ENCODE results near the gene TTLL12. TPM values are rescaled to one million over a fixed set of nuclear protein-coding genes. Genes with fewer than 3 reads are reported as not detected.

Gene TTLL12
- total and polyA plus RNA-seq, 2 experiments from 2014 or later: 46.7 to 147 TPM

DNA sequence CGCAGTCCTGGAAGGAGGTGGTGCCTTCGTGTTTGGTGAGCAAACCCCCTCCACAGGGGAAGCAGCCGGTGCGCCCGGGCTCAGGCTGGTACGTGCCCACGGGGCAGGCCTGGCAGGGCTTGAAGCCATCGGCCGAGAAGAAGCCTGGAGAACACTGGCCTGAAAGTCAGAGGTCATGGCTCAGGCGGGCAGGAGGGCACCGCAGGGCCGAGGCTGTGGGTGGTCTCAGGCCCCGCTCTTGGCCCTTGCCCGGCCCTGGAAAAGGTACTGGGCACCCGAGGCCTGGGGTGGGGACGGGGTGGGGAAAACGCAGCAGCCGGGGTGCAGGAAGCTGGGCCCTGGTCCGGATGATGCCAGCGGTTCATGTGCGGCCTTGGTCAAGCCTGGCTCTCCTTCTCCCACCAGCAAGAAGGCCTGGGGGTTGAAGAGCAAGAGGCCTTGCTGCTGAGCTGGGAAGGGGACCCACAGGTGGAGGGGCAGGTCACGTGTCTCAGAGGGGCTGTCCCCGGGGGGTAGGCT lies 25.6 kb upstream of the TTLL12 start (continued):
- TF ChIP-seq STAT1 (IDR thresholded peaks at IDR 0.05; ENCODE audit: unreplicated experiment) (no peak), ZNF114 (CRISPR knock-in tag; IDR thresholded peaks at IDR 0.05) (no peak)
- TF ChIP-seq, protein P1, sequence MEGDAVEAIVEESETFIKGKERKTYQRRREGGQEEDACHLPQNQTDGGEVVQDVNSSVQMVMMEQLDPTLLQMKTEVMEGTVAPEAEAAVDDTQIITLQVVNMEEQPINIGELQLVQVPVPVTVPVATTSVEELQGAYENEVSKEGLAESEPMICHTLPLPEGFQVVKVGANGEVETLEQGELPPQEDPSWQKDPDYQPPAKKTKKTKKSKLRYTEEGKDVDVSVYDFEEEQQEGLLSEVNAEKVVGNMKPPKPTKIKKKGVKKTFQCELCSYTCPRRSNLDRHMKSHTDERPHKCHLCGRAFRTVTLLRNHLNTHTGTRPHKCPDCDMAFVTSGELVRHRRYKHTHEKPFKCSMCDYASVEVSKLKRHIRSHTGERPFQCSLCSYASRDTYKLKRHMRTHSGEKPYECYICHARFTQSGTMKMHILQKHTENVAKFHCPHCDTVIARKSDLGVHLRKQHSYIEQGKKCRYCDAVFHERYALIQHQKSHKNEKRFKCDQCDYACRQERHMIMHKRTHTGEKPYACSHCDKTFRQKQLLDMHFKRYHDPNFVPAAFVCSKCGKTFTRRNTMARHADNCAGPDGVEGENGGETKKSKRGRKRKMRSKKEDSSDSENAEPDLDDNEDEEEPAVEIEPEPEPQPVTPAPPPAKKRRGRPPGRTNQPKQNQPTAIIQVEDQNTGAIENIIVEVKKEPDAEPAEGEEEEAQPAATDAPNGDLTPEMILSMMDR (conservative IDR thresholded peaks at IDR 0.05; ENCODE audit: low read depth in 2 of 2): no peak
- TF ChIP-seq, protein P2, sequence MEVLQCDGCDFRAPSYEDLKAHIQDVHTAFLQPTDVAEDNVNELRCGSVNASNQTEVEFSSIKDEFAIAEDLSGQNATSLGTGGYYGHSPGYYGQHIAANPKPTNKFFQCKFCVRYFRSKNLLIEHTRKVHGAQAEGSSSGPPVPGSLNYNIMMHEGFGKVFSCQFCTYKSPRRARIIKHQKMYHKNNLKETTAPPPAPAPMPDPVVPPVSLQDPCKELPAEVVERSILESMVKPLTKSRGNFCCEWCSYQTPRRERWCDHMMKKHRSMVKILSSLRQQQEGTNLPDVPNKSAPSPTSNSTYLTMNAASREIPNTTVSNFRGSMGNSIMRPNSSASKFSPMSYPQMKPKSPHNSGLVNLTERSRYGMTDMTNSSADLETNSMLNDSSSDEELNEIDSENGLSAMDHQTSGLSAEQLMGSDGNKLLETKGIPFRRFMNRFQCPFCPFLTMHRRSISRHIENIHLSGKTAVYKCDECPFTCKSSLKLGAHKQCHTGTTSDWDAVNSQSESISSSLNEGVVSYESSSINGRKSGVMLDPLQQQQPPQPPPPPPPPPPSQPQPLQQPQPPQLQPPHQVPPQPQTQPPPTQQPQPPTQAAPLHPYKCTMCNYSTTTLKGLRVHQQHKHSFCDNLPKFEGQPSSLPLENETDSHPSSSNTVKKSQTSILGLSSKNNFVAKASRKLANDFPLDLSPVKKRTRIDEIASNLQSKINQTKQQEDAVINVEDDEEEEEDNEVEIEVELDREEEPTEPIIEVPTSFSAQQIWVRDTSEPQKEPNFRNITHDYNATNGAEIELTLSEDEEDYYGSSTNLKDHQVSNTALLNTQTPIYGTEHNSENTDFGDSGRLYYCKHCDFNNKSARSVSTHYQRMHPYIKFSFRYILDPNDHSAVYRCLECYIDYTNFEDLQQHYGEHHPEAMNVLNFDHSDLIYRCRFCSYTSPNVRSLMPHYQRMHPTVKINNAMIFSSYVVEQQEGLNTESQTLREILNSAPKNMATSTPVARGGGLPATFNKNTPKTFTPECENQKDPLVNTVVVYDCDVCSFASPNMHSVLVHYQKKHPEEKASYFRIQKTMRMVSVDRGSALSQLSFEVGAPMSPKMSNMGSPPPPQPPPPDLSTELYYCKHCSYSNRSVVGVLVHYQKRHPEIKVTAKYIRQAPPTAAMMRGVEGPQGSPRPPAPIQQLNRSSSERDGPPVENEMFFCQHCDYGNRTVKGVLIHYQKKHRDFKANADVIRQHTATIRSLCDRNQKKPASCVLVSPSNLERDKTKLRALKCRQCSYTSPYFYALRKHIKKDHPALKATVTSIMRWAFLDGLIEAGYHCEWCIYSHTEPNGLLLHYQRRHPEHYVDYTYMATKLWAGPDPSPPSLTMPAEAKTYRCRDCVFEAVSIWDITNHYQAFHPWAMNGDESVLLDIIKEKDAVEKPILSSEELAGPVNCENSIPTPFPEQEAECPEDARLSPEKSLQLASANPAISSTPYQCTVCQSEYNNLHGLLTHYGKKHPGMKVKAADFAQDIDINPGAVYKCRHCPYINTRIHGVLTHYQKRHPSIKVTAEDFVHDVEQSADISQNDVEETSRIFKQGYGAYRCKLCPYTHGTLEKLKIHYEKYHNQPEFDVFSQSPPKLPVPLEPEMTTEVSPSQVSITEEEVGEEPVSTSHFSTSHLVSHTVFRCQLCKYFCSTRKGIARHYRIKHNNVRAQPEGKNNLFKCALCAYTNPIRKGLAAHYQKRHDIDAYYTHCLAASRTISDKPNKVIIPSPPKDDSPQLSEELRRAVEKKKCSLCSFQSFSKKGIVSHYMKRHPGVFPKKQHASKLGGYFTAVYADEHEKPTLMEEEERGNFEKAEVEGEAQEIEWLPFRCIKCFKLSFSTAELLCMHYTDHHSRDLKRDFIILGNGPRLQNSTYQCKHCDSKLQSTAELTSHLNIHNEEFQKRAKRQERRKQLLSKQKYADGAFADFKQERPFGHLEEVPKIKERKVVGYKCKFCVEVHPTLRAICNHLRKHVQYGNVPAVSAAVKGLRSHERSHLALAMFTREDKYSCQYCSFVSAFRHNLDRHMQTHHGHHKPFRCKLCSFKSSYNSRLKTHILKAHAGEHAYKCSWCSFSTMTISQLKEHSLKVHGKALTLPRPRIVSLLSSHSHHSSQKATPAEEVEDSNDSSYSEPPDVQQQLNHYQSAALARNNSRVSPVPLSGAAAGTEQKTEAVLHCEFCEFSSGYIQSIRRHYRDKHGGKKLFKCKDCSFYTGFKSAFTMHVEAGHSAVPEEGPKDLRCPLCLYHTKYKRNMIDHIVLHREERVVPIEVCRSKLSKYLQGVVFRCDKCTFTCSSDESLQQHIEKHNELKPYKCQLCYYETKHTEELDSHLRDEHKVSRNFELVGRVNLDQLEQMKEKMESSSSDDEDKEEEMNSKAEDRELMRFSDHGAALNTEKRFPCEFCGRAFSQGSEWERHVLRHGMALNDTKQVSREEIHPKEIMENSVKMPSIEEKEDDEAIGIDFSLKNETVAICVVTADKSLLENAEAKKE (CRISPR knock-in tag; IDR thresholded peaks at IDR 0.05): no peak

DNA sequence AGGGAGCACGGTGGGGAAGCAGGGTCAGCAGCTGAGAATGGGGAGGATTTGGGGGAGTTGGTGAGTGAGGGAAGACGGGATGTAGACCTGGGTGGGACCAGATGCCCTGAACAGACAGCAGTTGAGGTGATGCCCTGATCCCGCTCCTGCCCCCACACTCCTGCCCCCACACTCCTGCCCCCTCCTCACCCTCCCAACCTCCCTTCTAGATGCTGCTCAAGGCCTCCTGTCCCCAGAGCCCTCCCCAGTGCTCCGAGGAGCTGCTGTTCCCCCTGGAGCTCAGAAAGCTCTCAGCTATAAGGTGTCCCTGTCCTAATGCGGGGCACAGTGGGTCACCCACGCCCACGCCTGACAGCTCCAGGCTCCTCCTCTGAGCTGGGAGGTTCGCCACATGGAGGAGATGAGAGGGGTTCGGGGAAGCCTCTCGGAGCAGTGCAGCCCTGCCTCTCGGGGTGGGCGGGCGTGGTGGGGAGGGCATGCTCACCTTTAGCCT lies 25.1 kb upstream of the TTLL12 start:
- H3K27ac ChIP-seq (ENCODE audit: low read depth): no peak overlapping the region
- H3K4me1 ChIP-seq (ENCODE audit: insufficient read depth): peaks cover 4% of the 10 kb centered on the region; the same call in 1 of the 2 replicates
- no peaks in the 10 kb centered on the region for H4K20me1 ChIP-seq (replicated peaks; ENCODE audit: insufficient read depth)
- Mint-ChIP-seq H3K27me3 (ENCODE audit: insufficient read depth, low read depth, poor library complexity) (peaks cover 17% of the 10 kb centered on the region), H3K4me1 (peaks cover 10% of the 10 kb centered on the region), H3K4me3 (no peak overlapping the region), H3K27ac (no peak overlapping the region), H3K9me3 (no peaks in the 10 kb centered on the region), H3K36me3 (ENCODE audit: low read depth) (no peaks in the 10 kb centered on the region)
- no peaks in the 10 kb centered on the region for H3K36me3 ChIP-seq (ENCODE audit: insufficient read depth)
- no peaks in the 10 kb centered on the region for H3K9me2 ChIP-seq (ENCODE audit: insufficient read depth)
- 0 out of 2 replicates have a peak, but pooled peaks cover 4% of the 10 kb centered on the region for H3F3A ChIP-seq (replicated peaks; ENCODE audit: low read depth)
- no peak overlapping the region for H3K4me2 ChIP-seq
- no peak for ATAC-seq
- DNase-seq (ENCODE audit: low spot score): no peak
- no peaks in the 10 kb centered on the region for H3K79me2 ChIP-seq (replicated peaks; ENCODE audit: insufficient read depth)
- H3K4me3 ChIP-seq: no peak overlapping the region
- no peak overlapping the region for H2AFZ ChIP-seq
- no peaks in the 10 kb centered on the region for H3K27me3 ChIP-seq (ENCODE audit: insufficient read depth)
- TF ChIP-seq EZH2 (IDR thresholded peaks at IDR 0.05; ENCODE audit: low read depth, unreplicated experiment) (no peak), ETS1 (IDR thresholded peaks at IDR 0.05) (no peak), REST (IDR thresholded peaks at IDR 0.05; ENCODE audit: unreplicated experiment) (no peak), CREB1 (CRISPR knock-in tag; IDR thresholded peaks at IDR 0.05; ENCODE audit: low read depth) (no peak), POLR2AphosphoS5 (IDR thresholded peaks at IDR 0.05; ENCODE audit: low read depth) (no peak), JUNB (IDR thresholded peaks at IDR 0.05; ENCODE audit: unreplicated experiment) (no peak), STAT1 (IDR thresholded peaks at IDR 0.05; ENCODE audit: unreplicated experiment) (no peak), ZNF114 (CRISPR knock-in tag; IDR thresholded peaks at IDR 0.05) (no peak), EZH2phosphoT487 (IDR thresholded peaks at IDR 0.05; ENCODE audit: unreplicated experiment) (no peak)

Data from GM23338 (cell line).